Smooth muscle cell (in vitro differentiated cells): ENCODE results near the gene HEBP2. TPM values are rescaled to one million over a fixed set of nuclear protein-coding genes. Genes with fewer than 3 reads are reported as not detected.

Experiments used
- DNase-seq: peaks from one replicate; lab custom pipeline; 2025; ENCODE audit not compliant: unreplicated experiment; lab: John Stamatoyannopoulos, UW
- H2AFZ ChIP-seq: fragments of 200-600 bp; sonication (generic); 2 replicates; pipeline ENCODE4 v1.6.0; 2016; ENCODE audit warnings: antibody characterized with exemption, low read depth, mild to moderate bottlenecking
- H3F3A ChIP-seq: fragments of 200-600 bp; sonication (generic); 2 replicates; pipeline ENCODE4 v1.6.0; 2017; ENCODE audit warnings: antibody characterized with exemption, low read depth
- H3K27ac ChIP-seq: fragments of 200-600 bp; sonication (generic); 2 replicates; pipeline ENCODE4 v1.5.1; 2016; ENCODE audit warnings: low read depth, mild to moderate bottlenecking
- H3K27me3 ChIP-seq: fragments of 200-600 bp; sonication (generic); 2 replicates; pipeline ENCODE4 v1.6.1; 2016; ENCODE audit warnings: low read depth, mild to moderate bottlenecking
- H3K36me3 ChIP-seq: fragments of 200-600 bp; sonication (generic); 2 replicates; pipeline ENCODE4 v1.5.1; 2016; ENCODE audit warnings: low read depth
- H3K4me1 ChIP-seq: fragments of 200-600 bp; sonication (generic); 2 replicates; pipeline ENCODE4 v1.5.1; 2016; ENCODE audit warnings: low read depth
- H3K4me2 ChIP-seq: fragments of 200-600 bp; sonication (generic); 2 replicates; pipeline ENCODE4 v1.6.0; 2016; ENCODE audit warnings: mild to moderate bottlenecking
- H3K4me3 ChIP-seq: fragments of 200-600 bp; sonication (generic); 2 replicates; pipeline ENCODE4 v1.5.1; 2016; ENCODE audit warnings: mild to moderate bottlenecking
- H3K79me2 ChIP-seq: fragments of 200-600 bp; sonication (generic); 2 replicates; pipeline ENCODE4 v1.6.0; 2016; ENCODE audit warnings: low read depth, mild to moderate bottlenecking
- H3K9ac ChIP-seq: fragments of 200-600 bp; sonication (generic); 2 replicates; pipeline ENCODE4 v1.6.0; 2016; ENCODE audit warnings: low read depth
- H3K9me3 ChIP-seq: fragments of 200-600 bp; sonication (generic); replicated peaks from 2 replicates; pipeline ENCODE4 v1.5.1; 2016; ENCODE audit warnings: low read depth
- H4K20me1 ChIP-seq: fragments of 200-600 bp; sonication (generic); 2 replicates; pipeline ENCODE4 v1.6.0; 2016; ENCODE audit warnings: low read depth
- CTCF ChIP-seq: fragments of 200-600 bp; sonication (generic); IDR thresholded peaks from 2 replicates; pipeline ENCODE4 v1.5.1; 2017; ENCODE audit warnings: borderline replicate concordance, mild to moderate bottlenecking, antibody characterized with exemption; ENCODE audit not compliant: insufficient read depth, poor library complexity, severe bottlenecking
- WGBS: methylation state at CpG from one replicate; pipeline ENCODE4 v1.1.7; 2016; ENCODE audit warnings: low lambda C conversion rate; 5-methylcytosine and 5-hydroxymethylcytosine counted together
- polyA plus RNA-seq: library from polyadenylated mRNA; unstranded; fragments of >200 nt; fragmentation: Nextera tagmentation; extraction: Ambion mirVana; gene quantifications from 2 replicates; pipeline ENCODE4 v1.2.1, GENCODE V29; 2016
- total RNA-seq: library from RNA; depleted of rRNA; stranded (reverse); fragments of >200 nt; gene quantifications from 2 replicates; pipeline ENCODE4 v1.2.3, GENCODE V29; 2014

Gene HEBP2
- total and polyA plus RNA-seq, 2 experiments from 2014 or later = 54.4 to 87.0 TPM

- no peaks in the 10 kb centered on the region for H3F3A ChIP-seq
- H3K27ac ChIP-seq = no peak overlapping the region
- 94% methylated on average over 6 of the region's 6 CpGs for WGBS
- H3K4me1 ChIP-seq = no peaks in the 10 kb centered on the region
- TF ChIP-seq CTCF = no peak
- no peak overlapping the region for H3K4me2 ChIP-seq
- no peak for DNase-seq
- no peaks in the 10 kb centered on the region for H3K79me2 ChIP-seq
- H3K9me3 ChIP-seq = no peaks in the 10 kb centered on the region
- no peaks in the 10 kb centered on the region for H3K36me3 ChIP-seq
- H2AFZ ChIP-seq = no peak overlapping the region
- H3K4me3 ChIP-seq = no peak overlapping the region
- no peaks in the 10 kb centered on the region for H3K27me3 ChIP-seq
- H4K20me1 ChIP-seq = no peaks in the 10 kb centered on the region
- H3K9ac ChIP-seq = no peak overlapping the region
These were observed 52.4 kb downstream of the HEBP2 start for GRCh38 chr6:138456401-138456790.

- no peaks in the 10 kb centered on the region for H3K36me3 ChIP-seq
These were observed 57.6 kb downstream of the HEBP2 start for GRCh38 chr6:138461647-138462046.

GRCh38 chr6:138464085-138464484 is 60.1 kb downstream of the HEBP2 start:
- TF ChIP-seq CTCF = no peak
- Histone ChIP-seq H3K79me2 (no peaks in the 10 kb centered on the region), H3K36me3 (no peaks in the 10 kb centered on the region), H3K27ac (peak overlapping the region; percentile 81), H3K9me3 (no peaks in the 10 kb centered on the region), H3K4me1 (no peaks in the 10 kb centered on the region), H3K4me3 (no peak overlapping the region), H3K9ac (no peak overlapping the region), H3K27me3 (no peaks in the 10 kb centered on the region), H3F3A (peaks cover 3% of the 10 kb centered on the region), H2AFZ (no peak overlapping the region), H4K20me1 (no peaks in the 10 kb centered on the region), H3K4me2 (no peak overlapping the region)
- no peak for DNase-seq
- 97% methylated on average over 20 of the region's 20 CpGs for WGBS

More at GRCh38 chr6:138461647-138462046, 57.6 kb downstream of the HEBP2 start:
- H3K27me3 ChIP-seq = no peaks in the 10 kb centered on the region
- TF ChIP-seq CTCF = no peak
- WGBS = 97% methylated on average over 1 of the region's 1 CpG
- no peaks in the 10 kb centered on the region for H3K9me3 ChIP-seq
- no peak overlapping the region for H3K9ac ChIP-seq
- no peak overlapping the region for H3K4me3 ChIP-seq
- H3K79me2 ChIP-seq = no peaks in the 10 kb centered on the region
- H3F3A ChIP-seq = peaks cover 3% of the 10 kb centered on the region
- H3K4me2 ChIP-seq = no peak overlapping the region
- no peaks in the 10 kb centered on the region for H3K4me1 ChIP-seq
- H3K27ac ChIP-seq = no peak overlapping the region
- no peaks in the 10 kb centered on the region for H4K20me1 ChIP-seq
- H2AFZ ChIP-seq = no peak overlapping the region
- no peak for DNase-seq

- no peaks in the 10 kb centered on the region for H3K79me2 ChIP-seq
- no peak for DNase-seq
- no peaks in the 10 kb centered on the region for H4K20me1 ChIP-seq
- no peak overlapping the region for H2AFZ ChIP-seq
- H3K9ac ChIP-seq = no peak overlapping the region
- peak overlapping the region; percentile 81 for H3K27ac ChIP-seq
- peaks cover 3% of the 10 kb centered on the region for H3F3A ChIP-seq
- peak overlapping the region; percentile 38 for H3K4me2 ChIP-seq
- no peaks in the 10 kb centered on the region for H3K36me3 ChIP-seq
- H3K9me3 ChIP-seq = no peaks in the 10 kb centered on the region
- no peaks in the 10 kb centered on the region for H3K27me3 ChIP-seq
- no peaks in the 10 kb centered on the region for H3K4me1 ChIP-seq
- no peak overlapping the region for H3K4me3 ChIP-seq
- TF ChIP-seq CTCF = no peak
- 14% methylated on average over 1 of the region's 1 CpG for WGBS
These were observed 61.1 kb downstream of the HEBP2 start for GRCh38 chr6:138465007-138465645.
